GM12872 (cell line): Measurements from ENCODE around the gene JPH2.

Source experiments
- CTCF ChIP-seq: IDR thresholded peaks from 3 replicates; pipeline ENCODE4 v1.5.1; 2011; ENCODE audit warnings: low read depth, mild to moderate bottlenecking, low read length, moderate library complexity; ENCODE audit not compliant: insufficient read depth

Gene JPH2

GRCh38 chr20:44089987-44090674 is 96.9 kb downstream of the JPH2 start:
- no peak for TF ChIP-seq CTCF

GRCh38 chr20:44087857-44088120 is 99.2 kb downstream of the JPH2 start:
- no peak for TF ChIP-seq CTCF

GRCh38 chr20:44087051-44087856 is 99.7 kb downstream of the JPH2 start:
- TF ChIP-seq CTCF = no peak

- no peak for TF ChIP-seq CTCF
Observed at GRCh38 chr20:44085616-44086434, 101.2 kb downstream of the JPH2 start.

- TF ChIP-seq CTCF = no peak
Observed at GRCh38 chr20:44084891-44085290, 102.1 kb downstream of the JPH2 start.

- TF ChIP-seq CTCF = no peak
Observed at GRCh38 chr20:44084439-44084838, 102.5 kb downstream of the JPH2 start.

GRCh38 chr20:44083220-44083933 is 103.6 kb downstream of the JPH2 start:
- TF ChIP-seq CTCF = no peak
